T47D (cell line): Measurements from ENCODE around the gene VTI1A.

ENCODE experiments used
- DNase-seq, 2 experiments: peaks; one replicate each; pipeline versions ENCODE4 v3.0.0 to v3.0.0-alpha.2; 2011 to 2012; ENCODE audit warnings: low read depth in 1 of 2, low spot score in 1 of 2
- JUND ChIP-seq: IDR thresholded peaks from 2 replicates; pipeline ENCODE4 v1.6.1; 2012; ENCODE audit warnings: low read depth
- in situ Hi-C: cut with HindIII; loops from 2 replicates; pipeline ENCODE4 v1.10.0; 2016; ENCODE audit warnings: low sequenced_read_pairs, low pct_unique_long_range_greater_than_20kb

The VTI1A gene

DNA sequence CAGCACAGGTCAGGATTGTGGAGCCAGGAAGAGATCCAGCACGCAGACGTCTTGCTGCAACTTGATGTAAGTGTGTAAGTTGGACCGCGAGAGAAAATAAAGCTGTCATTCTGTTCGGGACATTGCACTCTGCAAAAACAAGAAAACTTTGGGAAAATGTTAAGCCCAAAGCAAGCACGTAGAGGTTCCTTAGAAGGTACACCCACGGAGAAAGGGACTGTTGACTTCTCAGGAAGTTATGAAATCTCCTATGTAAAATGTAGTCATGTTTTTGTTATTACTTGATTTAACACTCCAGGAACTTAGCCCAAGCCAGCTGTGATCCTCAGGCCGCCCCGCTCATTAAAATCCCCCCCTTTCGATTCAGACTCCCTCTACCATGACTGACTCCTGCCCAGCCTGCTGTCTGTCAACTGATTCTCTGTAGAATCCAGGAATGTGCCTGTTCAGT lies 307.0 kb downstream of the VTI1A start:
- no peak for DNase-seq
- in situ Hi-C loops, result no loop called here
- no peak for TF ChIP-seq JUND

DNA sequence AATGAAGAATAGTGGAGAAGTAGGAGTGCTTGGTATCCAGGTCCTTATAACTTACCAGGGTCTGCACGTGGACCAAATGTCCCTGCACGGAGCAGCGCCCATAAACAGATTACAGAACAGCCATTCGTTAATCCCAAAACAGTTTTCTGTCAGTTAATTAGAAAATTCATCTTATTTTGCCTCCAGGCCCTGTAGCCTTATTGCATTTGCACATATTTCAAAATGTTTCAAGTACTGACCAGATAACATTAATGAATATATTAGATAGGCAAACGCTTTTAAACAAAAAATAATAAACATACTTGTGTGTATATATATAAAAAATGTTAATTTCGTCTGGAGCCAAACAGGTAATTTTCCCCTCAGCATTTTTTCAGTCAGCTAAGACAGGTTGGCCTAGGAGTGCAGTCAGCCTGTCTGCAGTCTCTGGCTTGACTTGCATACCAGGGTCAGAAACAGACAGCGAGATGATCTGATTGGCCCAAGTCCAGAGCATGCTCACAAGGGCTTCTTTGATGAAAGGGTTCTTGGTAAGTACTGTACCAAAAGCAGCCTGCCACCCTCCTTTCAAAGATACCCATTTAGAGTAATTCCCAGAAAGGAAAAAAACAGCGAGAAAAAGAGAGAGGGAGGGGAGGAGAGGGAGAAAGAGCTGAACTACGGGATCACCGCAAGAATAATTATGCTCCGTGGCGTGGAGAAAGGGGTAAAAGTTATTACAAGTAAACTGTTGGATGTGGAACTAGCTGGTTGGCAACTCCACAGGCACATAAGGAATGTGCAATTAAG lies 308.6 kb downstream of the VTI1A start:
- in situ Hi-C loops, result no loop called here
- no peak for TF ChIP-seq JUND
- DNase-seq, result peak in 1 of 2 experiments; percentile 45

DNA sequence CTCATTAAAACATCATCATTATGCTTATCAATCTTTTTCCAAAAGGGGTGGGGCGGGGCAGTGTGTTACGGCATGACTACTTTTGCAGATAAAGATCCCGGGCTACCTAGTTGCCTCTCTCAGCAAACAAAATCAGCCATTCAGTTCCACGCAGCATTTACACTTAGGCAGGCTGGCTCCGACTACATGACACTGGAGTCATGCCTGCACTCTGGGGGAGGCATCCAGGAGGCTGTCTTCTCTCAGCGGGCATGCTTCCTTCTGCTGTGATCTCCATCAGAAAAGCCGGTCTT lies 309.2 kb downstream of the VTI1A start:
- DNase-seq, result no peak
- in situ Hi-C loops, result no loop called here
- no peak for TF ChIP-seq JUND

DNA sequence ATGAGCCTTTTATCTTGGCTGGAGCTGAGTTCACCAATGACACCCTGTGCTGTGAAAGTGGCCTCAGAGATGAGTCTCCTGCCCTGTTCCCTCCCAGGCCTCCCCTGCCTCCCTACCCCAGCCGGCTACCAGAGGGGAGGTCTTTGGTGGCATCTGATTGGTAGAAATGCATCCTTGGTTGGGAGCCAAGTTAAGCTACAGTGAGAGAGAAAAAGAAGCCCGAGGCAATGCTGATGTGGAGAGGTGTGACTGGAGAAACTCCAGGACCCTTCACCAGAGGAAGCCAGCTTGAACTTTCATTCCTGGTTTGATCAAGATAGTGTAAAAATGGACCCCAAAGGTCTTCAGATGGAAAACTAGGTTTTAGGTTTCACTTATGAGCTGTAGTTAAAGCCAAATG lies 311.9 kb downstream of the VTI1A start:
- in situ Hi-C loops, result no loop called here
- TF ChIP-seq JUND, result no peak
- DNase-seq, result no peak

DNA sequence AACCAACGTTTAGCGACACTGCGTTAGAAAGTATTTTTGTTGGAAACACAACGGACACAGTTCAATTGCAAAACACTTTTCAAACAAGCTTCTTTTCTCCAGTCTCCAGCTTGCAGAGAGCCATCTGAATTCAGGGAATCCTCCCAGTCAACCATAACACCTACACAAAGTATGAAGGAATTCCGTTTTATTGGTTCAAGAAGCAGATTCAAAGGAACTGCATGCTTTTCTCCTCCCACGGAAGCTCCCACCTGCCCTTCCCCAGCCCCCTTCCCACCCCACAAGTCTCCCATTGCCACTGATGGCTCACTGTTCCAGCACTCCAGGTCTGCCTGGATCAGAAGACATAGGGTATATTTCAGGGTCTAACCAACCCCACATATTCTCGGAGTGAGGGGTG lies 312.5 kb downstream of the VTI1A start:
- DNase-seq, result no peak
- in situ Hi-C loops, result no loop called here
- TF ChIP-seq JUND, result no peak

DNA sequence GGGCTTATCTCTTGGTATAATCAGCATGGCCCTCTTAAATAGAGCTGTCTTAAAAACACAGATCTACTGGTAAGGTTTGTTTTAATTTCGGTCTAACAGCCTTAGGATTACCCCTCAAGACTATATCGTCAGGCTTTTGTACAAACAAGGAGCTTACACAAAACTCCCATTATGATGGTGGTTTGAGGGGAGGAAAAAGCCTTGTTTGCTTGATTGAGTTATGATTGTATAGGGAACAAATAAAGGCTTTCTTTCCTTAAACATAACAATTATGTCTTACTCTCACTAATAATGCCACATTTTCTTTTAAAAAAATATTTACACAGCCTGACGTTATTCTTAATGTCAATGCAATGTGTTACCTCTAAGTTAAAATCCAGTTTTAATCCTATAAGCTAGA lies 314.2 kb downstream of the VTI1A start:
- in situ Hi-C loops, result no loop called here
- peak in 1 of 2 experiments; percentile 31 for DNase-seq
- TF ChIP-seq JUND, result peak; percentile 44; the same call in 1 of the 2 replicates

DNA sequence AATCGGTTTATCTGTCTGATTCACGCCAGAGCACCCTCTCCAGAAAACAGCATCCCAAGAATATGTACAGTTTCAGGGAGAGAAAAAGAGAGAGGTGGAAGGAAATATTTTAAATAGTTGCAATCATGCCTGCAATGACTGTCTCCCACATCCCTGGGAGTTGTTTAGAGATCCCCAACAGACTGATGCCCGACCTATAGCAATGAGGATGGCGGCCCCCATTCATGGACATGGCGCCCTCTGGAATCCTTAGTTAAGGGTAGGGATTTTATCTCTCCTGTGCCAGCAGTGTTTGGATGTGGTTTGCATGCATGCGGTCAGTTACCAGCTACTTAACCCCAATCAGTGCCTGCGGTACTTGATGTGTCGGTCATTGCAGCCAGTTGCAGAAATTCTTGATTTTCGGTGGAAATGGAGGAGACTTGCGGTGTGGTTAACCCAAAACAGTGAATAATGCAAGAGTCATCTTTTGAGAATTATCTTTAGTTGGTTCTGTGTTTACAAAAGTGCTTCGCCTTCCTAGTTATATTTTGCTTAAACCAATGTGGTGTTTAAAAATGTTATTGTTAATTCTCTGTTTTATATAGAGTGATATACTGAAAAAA lies 317.0 kb downstream of the VTI1A start:
- in situ Hi-C loops, result no loop called here
- TF ChIP-seq JUND, result no peak
- no peak for DNase-seq

DNA sequence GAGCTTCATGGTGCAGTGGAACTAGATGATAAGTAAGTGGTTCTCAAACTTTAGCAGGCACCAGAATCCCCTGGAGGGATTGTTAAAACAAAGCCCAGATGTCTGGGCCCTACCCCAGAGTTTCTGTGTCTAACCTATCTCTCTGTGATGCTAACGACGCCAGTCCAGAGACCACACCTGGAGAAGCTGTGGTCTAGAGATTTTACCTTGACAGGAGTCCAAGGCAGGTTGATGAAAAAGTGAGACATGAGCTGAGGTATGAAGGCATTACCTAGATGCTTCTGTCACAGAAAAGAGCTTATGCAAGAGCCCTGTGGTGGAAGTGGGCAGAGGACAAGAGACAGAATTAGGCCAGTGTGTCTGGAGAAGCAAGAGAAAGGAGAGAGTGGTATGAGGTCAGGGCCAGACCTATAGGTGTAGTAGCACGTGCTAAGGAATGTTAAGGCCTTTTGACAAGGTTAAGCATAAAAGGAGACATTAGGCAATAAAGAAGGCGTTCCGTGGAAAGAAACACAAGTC lies 318.8 kb downstream of the VTI1A start:
- no peak for DNase-seq
- TF ChIP-seq JUND, result no peak

DNA sequence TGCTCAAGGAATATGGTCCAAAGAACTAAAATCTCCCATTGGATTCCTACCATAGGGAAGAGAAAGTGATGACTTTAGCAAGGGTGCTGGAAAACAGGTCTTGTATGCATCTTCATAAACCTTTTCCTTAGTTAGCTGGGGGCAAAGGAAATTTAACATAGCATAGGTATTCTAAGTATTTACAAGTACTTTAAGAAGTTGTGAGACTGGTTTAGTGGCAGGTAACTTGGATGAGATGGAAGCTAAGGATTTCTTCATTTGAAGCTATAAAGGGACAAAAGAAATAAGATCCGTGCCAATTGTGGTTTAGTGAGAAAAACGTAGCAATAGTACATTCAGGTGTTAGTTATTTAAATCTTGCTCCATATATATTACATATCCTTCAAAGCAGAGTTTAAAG lies 319.6 kb downstream of the VTI1A start:
- peak in 1 of 2 experiments; percentile 76 for DNase-seq
- TF ChIP-seq JUND, result peak; percentile 54; the same call in 1 of the 2 replicates
- in situ Hi-C loops, result no loop called here

More for the DNA sequence above, 318.8 kb downstream of the VTI1A start:
- in situ Hi-C loops, result no loop called here

DNA sequence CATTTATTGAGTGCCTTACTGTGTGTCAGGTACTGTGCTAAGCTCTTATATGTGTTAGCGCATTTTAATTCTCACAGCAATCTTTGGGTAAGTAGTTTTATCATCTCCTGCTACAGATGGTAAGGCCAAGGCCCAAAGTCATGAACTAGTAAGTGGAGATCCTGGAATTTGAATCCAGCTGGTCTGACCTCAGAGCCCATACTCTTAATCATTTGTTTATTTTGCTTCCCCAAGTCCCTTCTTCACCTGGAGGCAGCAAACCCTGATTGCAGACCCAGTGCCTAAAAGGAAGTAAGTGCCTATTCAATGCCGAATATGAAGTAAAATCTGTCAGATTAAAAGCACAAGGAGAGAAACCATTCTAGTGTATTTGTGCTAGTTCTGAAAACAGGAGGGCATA lies 320.1 kb downstream of the VTI1A start:
- no peak for TF ChIP-seq JUND
- in situ Hi-C loops, result no loop called here
- no peak for DNase-seq

DNA sequence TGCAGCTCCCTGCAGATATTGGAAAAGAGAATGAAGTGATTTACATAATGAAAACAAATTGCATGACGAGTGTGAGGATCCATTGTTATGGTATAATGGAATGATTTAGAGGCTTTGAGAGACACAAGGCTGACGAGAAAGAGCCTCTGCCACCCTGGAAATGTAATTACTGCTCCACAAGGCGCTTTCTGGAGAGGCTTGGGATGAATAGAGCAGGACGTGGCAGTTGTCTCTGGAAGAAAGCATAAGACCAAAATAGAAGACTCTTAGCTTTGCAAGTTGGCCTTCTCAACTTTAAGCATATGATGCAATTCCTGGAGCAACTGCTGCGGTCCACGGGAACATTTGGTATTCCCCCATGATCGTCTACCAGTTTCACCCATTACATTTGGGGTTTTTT lies 321.1 kb downstream of the VTI1A start:
- no peak for DNase-seq
- in situ Hi-C loops, result no loop called here
- no peak for TF ChIP-seq JUND

DNA sequence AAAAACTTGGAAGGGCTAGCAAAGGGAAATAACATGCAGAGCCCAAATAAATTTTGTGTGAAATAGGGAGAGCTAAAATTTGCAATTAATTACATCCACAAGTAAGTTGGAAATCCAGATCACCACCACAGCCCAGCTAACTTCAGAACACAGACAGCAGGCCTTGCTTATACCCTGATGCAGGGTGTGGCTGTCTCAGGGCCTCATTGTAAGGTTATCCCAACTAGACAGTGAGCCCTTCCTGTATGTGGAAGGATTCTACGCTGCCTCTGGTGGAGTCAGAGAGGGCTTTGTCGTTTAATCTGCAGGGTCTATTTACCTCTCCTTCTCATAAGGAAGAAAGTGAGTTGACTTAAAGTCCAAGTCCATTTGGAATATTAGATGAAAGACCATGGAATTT lies 322.1 kb downstream of the VTI1A start:
- no peak for TF ChIP-seq JUND
- in situ Hi-C loops, result no loop called here
- no peak for DNase-seq

DNA sequence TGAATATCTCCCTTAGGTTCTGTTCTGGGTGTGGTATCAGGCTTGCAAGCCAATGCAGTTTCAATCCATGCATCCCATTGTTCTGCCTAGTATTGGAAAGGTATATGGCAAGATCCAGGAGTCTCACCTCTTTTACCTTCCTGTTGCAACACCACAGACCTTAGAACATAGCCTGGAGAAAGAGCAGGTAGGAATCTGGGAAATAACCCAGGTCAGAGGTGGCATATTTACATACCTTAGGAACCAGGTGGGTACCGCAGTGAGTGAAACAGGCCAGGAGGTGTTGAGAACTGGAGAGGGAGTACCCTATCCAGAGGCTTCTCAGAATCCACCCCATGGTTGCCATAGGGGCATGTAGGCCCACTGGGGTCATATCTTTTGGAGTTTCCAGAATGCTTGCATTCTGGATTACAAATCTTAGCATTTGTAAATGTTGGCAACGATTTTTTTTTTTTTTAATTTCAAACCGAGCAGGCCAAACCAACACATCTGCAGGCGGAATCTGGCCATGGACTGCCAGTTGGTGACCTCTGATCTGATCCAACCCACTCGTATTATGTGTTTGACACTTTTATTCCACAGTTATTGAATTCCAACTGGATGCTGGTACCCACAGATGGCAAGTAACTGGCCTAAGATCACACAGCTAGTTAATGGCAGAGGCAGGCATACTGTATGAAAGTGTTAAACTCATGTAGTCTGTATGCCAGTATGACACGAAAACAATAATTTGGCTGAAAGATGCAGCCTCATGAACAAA lies 322.8 kb downstream of the VTI1A start:
- in situ Hi-C loops, result no loop called here
- peak in 1 of 2 experiments; percentile 43 for DNase-seq
- TF ChIP-seq JUND, result no peak
